ENCODE results near the gene NRCAM. TPM values are rescaled to one million over a fixed set of nuclear protein-coding genes. Genes with fewer than 3 reads are reported as not detected.
A peak's percentile ranks its signal among the peaks of the same experiment; 100 is the strongest.
"Not testable (repeated sequence)": the region's sequence is repeated elsewhere in the genome, so short reads cannot be mapped to it uniquely, and the experiment has no call there.

NRCAM gene
- total RNA-seq, 5 donors from 2014 or later (not counting 1 experiment from before 2014, with no cell fraction given) = 3.1 to 10.7 (median 5.0) TPM

DNA sequence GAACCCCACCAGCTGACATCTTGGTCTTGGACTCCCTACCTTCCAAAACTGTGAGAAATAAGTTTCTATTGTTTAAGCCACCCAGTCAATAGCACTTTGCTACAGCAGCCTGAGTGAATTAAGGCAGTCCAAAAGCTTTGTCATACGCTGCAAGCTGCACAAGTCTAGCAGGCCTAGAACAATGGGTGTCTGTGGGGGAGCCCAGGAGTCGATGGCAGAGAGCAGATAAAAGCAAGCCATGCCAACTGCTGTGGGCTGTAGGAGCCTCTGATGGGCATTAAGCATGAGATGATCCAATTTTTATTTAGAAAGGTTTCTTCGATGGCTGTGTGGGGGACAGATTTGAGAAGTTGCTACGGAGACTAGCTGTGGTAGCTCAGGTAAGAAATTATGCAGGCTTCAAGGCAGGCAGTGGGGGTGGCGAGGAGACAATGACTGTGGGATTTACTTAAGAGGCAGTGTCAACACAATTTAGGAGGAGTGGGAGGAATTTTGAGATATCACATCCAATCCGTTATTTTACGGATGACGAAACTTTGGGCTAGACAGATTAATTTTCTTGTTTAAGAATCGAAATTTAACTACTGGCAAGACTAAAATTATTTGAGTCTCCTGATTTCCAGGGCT lies 110.4 kb downstream of the NRCAM start:
- Histone ChIP-seq H3K27me3 (replicated peaks in 1 of 2; ENCODE audit: control insufficient read depth in 2 of 2, extremely low read depth in 1 of 2, insufficient read depth in 2 of 2, low read length in 1 of 2) (no peaks in the 10 kb centered on the region), H3K4me3 (ENCODE audit: control insufficient read depth in 1 of 2, extremely low read depth in 1 of 2, low read length in 1 of 2) (no peak overlapping the region), H3K36me3 (ENCODE audit: control insufficient read depth in 2 of 2, extremely low read depth in 1 of 2, insufficient read depth in 1 of 2, low read length in 1 of 2) (no peaks in the 10 kb centered on the region), H3K27ac (ENCODE audit: low read length) (no peak overlapping the region), H3K4me1 (ENCODE audit: control insufficient read depth in 1 of 2, extremely low read depth in 1 of 2, insufficient read depth in 2 of 2, low read length in 2 of 2) (no peaks in the 10 kb centered on the region), H3K9me3 (no peaks in the 10 kb centered on the region)
- ChIA-PET CTCF (no interaction called here), POLR2A (interaction anchor here in 1 of 2 donors (0.6 kb wide), 1 partner anchor 149 kb away, joined by 3 read pairs; no protein-coding TSS in a partner anchor)
- 72% methylated on average over 4 of the region's 9 CpGs for WGBS (ENCODE audit: insufficient coverage)
- DNase-seq = no peak
- H3K36me3 Mint-ChIP-seq = no peaks in the 10 kb centered on the region
- H3K4me1 Mint-ChIP-seq = no peaks in the 10 kb centered on the region
- H3K27ac Mint-ChIP-seq = no peak overlapping the region
- no peak overlapping the region for H3K4me3 Mint-ChIP-seq
- peaks cover 0 to 5% of the 10 kb centered on the region in 2 donors for H3K27me3 Mint-ChIP-seq
- no peak for ATAC-seq (replicated peaks in 1 of 4)
- H3K9me3 Mint-ChIP-seq = no peaks in the 10 kb centered on the region

DNA sequence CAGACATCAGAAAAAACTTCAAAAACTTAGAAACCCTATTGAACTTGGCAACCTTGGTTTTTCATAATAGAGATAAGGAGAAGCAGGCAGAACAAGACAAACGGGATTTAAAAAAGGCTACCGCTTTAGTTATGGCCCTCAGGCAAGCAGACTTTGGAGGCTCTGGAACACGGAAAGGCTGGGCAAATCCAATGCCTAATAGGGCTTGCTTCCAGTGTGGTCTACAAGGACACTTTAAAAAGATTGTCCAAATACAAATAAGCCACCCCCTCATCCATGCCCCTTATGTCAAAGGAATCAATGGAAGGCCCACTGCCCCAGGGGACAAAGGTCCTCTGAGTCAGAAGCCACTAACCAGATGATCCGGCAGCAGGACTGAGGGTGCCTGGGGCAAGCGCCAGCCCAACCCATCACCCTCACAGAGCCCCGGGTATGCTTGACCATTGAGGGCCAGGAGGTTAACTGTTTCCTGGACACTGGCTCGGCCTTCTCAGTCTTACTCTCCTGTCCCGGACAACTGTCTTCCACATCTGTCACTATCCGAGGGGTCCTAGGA lies 115.3 kb downstream of the NRCAM start:
- Histone ChIP-seq H3K4me3 (ENCODE audit: control insufficient read depth in 1 of 2, extremely low read depth in 1 of 2, low read length in 1 of 2) (no peak overlapping the region), H3K27ac (ENCODE audit: low read length) (no peak overlapping the region), H3K9me3 (no peaks in the 10 kb centered on the region), H3K4me1 (ENCODE audit: control insufficient read depth in 1 of 2, extremely low read depth in 1 of 2, insufficient read depth in 2 of 2, low read length in 2 of 2) (no peaks in the 10 kb centered on the region), H3K36me3 (ENCODE audit: control insufficient read depth in 2 of 2, extremely low read depth in 1 of 2, insufficient read depth in 1 of 2, low read length in 1 of 2) (no peaks in the 10 kb centered on the region), H3K27me3 (replicated peaks in 1 of 2; ENCODE audit: control insufficient read depth in 2 of 2, extremely low read depth in 1 of 2, insufficient read depth in 2 of 2, low read length in 1 of 2) (no peaks in the 10 kb centered on the region)
- no peak overlapping the region for H3K27ac Mint-ChIP-seq
- peaks cover 0 to 5% (median 0%) of the 10 kb centered on the region in 3 donors for H3K4me1 Mint-ChIP-seq
- H3K27me3 Mint-ChIP-seq = no peaks in the 10 kb centered on the region
- ChIA-PET POLR2A (no interaction called here), CTCF (no interaction called here)
- WGBS (ENCODE audit: insufficient coverage) = 83% methylated on average over 7 of the region's 9 CpGs
- no peak overlapping the region for H3K4me3 Mint-ChIP-seq
- no peaks in the 10 kb centered on the region for H3K9me3 Mint-ChIP-seq
- ATAC-seq (replicated peaks in 1 of 4) (no peak), DNase-seq (no peak)
- no peaks in the 10 kb centered on the region for H3K36me3 Mint-ChIP-seq

DNA sequence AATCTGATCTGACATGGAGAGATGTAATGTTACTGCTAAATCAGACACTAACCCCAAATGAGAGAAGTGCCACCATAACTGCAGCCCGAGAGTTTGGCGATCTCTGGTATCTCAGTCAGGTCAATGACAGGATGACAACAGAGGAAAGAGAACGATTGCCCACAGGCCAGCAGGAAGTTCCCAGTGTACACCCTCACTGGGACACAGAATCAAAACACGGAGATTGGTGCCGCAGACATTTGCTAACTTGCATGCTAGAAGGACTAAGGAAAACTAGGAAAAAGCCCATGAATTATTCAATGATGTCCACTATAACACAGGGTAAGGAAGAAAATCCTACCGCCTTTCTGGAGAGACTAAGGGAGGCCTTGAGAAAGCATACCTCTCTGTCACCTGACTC lies 115.8 kb downstream of the NRCAM start:
- CTCF ChIA-PET; H3K27me3 ChIP-seq (replicated peaks in 1 of 2; ENCODE audit: control insufficient read depth in 2 of 2, extremely low read depth in 1 of 2, insufficient read depth in 2 of 2, low read length in 1 of 2); ATAC-seq (replicated peaks in 1 of 4); H3K36me3 Mint-ChIP-seq; H3K9me3 ChIP-seq; H3K27ac ChIP-seq (ENCODE audit: low read length); H3K27me3 Mint-ChIP-seq; H3K4me3 ChIP-seq (ENCODE audit: control insufficient read depth in 1 of 2, extremely low read depth in 1 of 2, low read length in 1 of 2); H3K4me3 Mint-ChIP-seq; H3K9me3 Mint-ChIP-seq; H3K4me1 ChIP-seq (ENCODE audit: control insufficient read depth in 1 of 2, extremely low read depth in 1 of 2, insufficient read depth in 2 of 2, low read length in 2 of 2); H3K4me1 Mint-ChIP-seq; H3K36me3 ChIP-seq (ENCODE audit: control insufficient read depth in 2 of 2, extremely low read depth in 1 of 2, insufficient read depth in 1 of 2, low read length in 1 of 2); POLR2A ChIA-PET; H3K27ac Mint-ChIP-seq; DNase-seq: not testable (repeated sequence)
- 76% methylated on average over 3 of the region's 6 CpGs for WGBS (ENCODE audit: insufficient coverage)

DNA sequence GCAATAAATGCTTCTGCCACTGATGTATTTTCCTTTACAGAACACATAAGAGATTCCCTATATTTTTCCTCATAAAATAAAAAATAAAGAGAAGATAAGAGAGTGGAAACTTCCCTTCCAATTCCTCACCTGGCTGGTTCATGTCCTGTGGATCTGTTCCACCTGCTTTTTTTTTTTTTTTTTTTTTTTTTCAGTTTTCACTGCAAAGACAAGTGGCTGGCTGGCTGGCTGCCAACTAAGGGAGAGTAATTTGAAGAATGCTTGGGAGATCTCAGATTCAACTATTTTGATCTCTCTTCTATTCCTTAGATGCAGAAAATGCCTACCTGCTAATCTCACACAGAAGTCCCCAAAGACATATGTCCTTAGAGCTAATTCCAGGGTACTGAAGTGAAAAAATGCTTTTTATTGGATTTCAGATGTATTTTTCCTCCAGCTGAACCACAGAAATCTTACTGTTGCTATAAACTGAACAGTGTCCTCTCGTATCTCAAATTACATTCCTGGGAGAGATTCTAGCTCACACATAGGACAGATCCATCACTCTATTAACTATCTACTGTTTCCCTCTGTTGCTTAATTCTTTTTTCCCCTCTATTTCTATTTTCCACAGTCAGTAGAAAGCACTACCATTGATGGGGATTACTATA lies 120.8 kb downstream of the NRCAM start:
- no peaks in the 10 kb centered on the region for H3K36me3 ChIP-seq (ENCODE audit: control insufficient read depth in 2 of 2, extremely low read depth in 1 of 2, insufficient read depth in 1 of 2, low read length in 1 of 2)
- Mint-ChIP-seq H3K36me3 (no peaks in the 10 kb centered on the region), H3K4me1 (peaks cover 0 to 5% (median 0%) of the 10 kb centered on the region in 3 donors), H3K27ac (no peak overlapping the region), H3K9me3 (no peaks in the 10 kb centered on the region), H3K4me3 (no peak overlapping the region), H3K27me3 (no peaks in the 10 kb centered on the region)
- peaks cover 0 to 2% of the 10 kb centered on the region in 2 experiments for H3K27me3 ChIP-seq (replicated peaks in 1 of 2; ENCODE audit: control insufficient read depth in 2 of 2, extremely low read depth in 1 of 2, insufficient read depth in 2 of 2, low read length in 1 of 2)
- DNase-seq (peak in 2 of 35 experiments; percentile 1 to 3), ATAC-seq (replicated peaks in 1 of 4) (no peak)
- 73% methylated on average over 1 of the region's 1 CpG for WGBS (ENCODE audit: insufficient coverage)
- ChIA-PET CTCF (no interaction called here), POLR2A (no interaction called here)
- H3K9me3 ChIP-seq = no peaks in the 10 kb centered on the region
- no peak overlapping the region for H3K4me3 ChIP-seq (ENCODE audit: control insufficient read depth in 1 of 2, extremely low read depth in 1 of 2, low read length in 1 of 2)
- H3K4me1 ChIP-seq (ENCODE audit: control insufficient read depth in 1 of 2, extremely low read depth in 1 of 2, insufficient read depth in 2 of 2, low read length in 2 of 2) = no peaks in the 10 kb centered on the region
- H3K27ac ChIP-seq (ENCODE audit: low read length) = no peak overlapping the region

DNA sequence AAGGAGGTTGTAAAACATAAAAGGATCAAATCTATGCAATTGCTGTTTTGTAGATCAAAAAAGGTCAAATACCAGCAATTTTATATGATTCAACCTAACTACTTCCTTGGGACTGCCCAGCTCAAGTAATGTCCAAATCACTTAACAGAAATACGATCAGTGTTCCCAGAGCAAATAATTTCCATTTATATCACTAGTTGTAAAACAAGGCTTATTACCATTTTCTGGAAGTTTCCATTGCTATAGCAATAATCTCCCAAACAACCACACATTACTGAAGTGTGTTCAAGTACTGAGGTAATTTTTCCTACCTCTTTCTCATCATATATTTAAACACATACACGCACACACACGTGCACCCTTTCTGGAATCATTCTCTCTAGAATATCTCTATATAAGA lies 123.3 kb downstream of the NRCAM start:
- ATAC-seq (replicated peaks in 1 of 4) (no peak), DNase-seq (no peak)
- Mint-ChIP-seq H3K4me3 (no peak overlapping the region), H3K27ac (no peak overlapping the region), H3K36me3 (no peaks in the 10 kb centered on the region), H3K4me1 (peaks cover 0 to 3% (median 0%) of the 10 kb centered on the region in 3 donors), H3K9me3 (no peaks in the 10 kb centered on the region), H3K27me3 (no peaks in the 10 kb centered on the region)
- H3K36me3 ChIP-seq (ENCODE audit: control insufficient read depth in 2 of 2, extremely low read depth in 1 of 2, insufficient read depth in 1 of 2, low read length in 1 of 2) = no peaks in the 10 kb centered on the region
- ChIA-PET CTCF (no interaction called here), POLR2A (no interaction called here)
- no peaks in the 10 kb centered on the region for H3K9me3 ChIP-seq
- H3K27me3 ChIP-seq (replicated peaks in 1 of 2; ENCODE audit: control insufficient read depth in 2 of 2, extremely low read depth in 1 of 2, insufficient read depth in 2 of 2, low read length in 1 of 2) = peaks cover 0 to 2% of the 10 kb centered on the region in 2 experiments
- no CpG with 5 or more reads among the region's 3 CpGs for WGBS (ENCODE audit: insufficient coverage)
- no peak overlapping the region for H3K27ac ChIP-seq (ENCODE audit: low read length)
- no peaks in the 10 kb centered on the region for H3K4me1 ChIP-seq (ENCODE audit: control insufficient read depth in 1 of 2, extremely low read depth in 1 of 2, insufficient read depth in 2 of 2, low read length in 2 of 2)
- no peak overlapping the region for H3K4me3 ChIP-seq (ENCODE audit: control insufficient read depth in 1 of 2, extremely low read depth in 1 of 2, low read length in 1 of 2)

DNA sequence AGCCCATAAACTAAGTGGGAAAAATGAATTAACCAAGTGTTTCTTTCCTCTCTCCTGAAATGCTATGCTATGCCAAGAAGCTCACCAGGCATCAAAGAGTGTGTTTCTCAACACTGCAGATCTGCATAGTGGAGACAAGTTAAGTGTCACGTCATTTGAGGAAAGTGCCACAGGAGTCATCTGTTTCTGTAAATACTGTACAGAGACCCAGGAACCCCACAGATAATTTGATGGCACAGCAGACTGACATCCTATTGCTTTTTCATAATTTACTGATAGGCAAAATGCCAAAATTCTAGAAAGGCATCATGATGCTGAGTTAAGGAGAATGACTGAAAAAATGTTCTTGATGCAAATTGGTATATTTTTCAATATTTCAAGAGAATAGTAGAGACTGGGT lies 124.3 kb downstream of the NRCAM start:
- H3K27me3 Mint-ChIP-seq = no peaks in the 10 kb centered on the region
- ChIA-PET POLR2A (no interaction called here), CTCF (no interaction called here)
- no peak overlapping the region for H3K4me3 Mint-ChIP-seq
- H3K4me3 ChIP-seq (ENCODE audit: control insufficient read depth in 1 of 2, extremely low read depth in 1 of 2, low read length in 1 of 2) = no peak overlapping the region
- peaks cover 0 to 2% of the 10 kb centered on the region in 2 experiments for H3K27me3 ChIP-seq (replicated peaks in 1 of 2; ENCODE audit: control insufficient read depth in 2 of 2, extremely low read depth in 1 of 2, insufficient read depth in 2 of 2, low read length in 1 of 2)
- no peak overlapping the region for H3K27ac Mint-ChIP-seq
- 67% methylated on average over 1 of the region's 1 CpG for WGBS (ENCODE audit: insufficient coverage)
- no peak for DNase-seq
- no peaks in the 10 kb centered on the region for H3K36me3 ChIP-seq (ENCODE audit: control insufficient read depth in 2 of 2, extremely low read depth in 1 of 2, insufficient read depth in 1 of 2, low read length in 1 of 2)
- no peak overlapping the region for H3K27ac ChIP-seq (ENCODE audit: low read length)
- H3K9me3 Mint-ChIP-seq = no peaks in the 10 kb centered on the region
- ATAC-seq (replicated peaks in 1 of 4) = no peak
- H3K9me3 ChIP-seq = no peaks in the 10 kb centered on the region
- H3K4me1 Mint-ChIP-seq = peaks cover 0 to 6% (median 0%) of the 10 kb centered on the region in 3 donors
- H3K36me3 Mint-ChIP-seq = no peaks in the 10 kb centered on the region
- H3K4me1 ChIP-seq (ENCODE audit: control insufficient read depth in 1 of 2, extremely low read depth in 1 of 2, insufficient read depth in 2 of 2, low read length in 2 of 2) = no peaks in the 10 kb centered on the region

Measured in T-cell (primary cell).